CD4-positive, alpha-beta T cell treated with Interleukin-10 for 1 hour (primary cell): ENCODE measurements around the gene MRGPRX4.
"Not testable (repeated sequence)": the region's sequence is repeated elsewhere in the genome, so short reads cannot be mapped to it uniquely, and the experiment has no call there.

Source experiments
- DNase-seq: peaks from one replicate; pipeline ENCODE4 v3.0.0-alpha.2; 2020

The MRGPRX4 gene

DNA sequence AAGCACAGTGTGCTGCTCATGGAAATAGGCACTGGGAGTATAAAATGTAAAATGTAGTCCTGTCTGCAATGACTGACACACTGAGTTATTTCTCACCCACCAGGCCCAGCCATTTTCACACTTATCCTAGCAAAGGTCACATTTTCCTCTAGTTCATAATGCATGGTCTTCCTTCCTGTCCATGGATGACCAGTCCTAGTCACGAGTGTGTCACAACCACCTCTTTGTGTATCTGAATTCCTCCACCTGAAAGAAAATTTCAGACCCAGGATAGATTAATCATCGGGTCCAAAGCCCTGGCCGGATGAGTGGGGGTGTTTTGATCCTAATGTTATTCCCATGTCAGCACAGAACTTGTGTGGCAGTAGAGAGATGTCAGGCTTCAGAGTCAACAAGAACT is at the start of gene MRGPRX4:
TSS of gene MRGPRX4 (plus strand) at position 172 of the 400 bp plus-strand sequence. CDS start 420 bp downstream, outside the sequence.
- no peak for DNase-seq

DNA sequence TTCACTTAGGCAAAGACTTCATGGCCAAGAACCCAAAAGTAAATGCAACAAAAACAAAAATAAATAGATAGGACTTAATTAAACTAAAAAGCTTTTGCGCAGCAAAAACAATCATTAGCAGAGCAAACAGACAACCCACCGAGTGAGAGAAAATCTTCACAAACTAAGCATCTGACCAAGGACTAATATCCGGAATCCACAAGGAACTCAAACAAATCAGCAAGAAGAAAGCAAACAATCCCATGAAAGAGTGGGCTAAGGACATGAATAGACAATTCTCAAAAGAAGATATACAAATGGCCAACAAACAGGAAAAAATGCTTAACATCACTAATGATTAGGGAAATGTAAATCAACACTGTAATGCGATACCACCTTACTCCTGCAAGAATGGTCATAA is 41.5 kb upstream of the MRGPRX4 start:
- not testable (repeated sequence) for DNase-seq

DNA sequence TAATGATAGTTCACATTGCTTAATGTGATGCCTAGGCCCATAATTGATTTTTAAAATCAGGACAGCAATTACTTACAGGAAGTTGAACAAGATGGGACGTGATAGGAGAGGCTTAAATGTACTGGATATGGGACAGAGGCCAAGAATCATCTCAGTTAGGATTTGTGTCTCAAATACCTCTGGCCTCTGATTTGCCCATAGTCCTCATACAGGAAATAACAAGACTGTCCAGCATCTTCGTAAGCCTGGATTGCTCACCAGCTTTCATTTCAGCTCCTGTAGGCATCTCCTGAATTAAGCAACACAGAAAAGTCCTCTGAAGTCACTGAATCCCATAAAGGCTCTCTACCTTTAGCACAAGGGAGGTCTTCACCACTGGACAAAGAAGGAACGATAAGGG is 40.3 kb upstream of the MRGPRX4 start, which contains the start of gene MRGPRX3:
TSS of gene MRGPRX3 (plus strand) at position 231 of the 400 bp plus-strand sequence. CDS start 4,632 bp downstream, outside the sequence.
- no peak for DNase-seq

DNA sequence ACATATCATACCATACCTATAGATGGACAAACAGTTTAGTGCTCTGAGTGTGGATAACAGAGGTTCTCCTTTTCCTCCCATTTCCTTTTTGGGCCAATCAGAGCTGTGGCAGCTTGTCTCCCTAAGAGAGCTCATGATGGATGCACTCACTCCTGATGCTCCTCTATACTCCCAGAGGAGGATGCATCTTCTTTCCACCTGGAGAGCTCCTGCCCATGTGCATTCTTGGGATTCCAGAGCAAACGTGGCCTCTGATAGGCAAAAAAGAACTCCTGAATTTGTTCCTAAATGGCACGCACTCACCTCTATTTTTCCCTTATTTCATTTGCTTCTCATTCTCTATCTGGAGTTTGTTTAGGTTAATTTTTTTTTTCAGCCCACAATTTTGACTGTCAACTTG is 37.3 kb upstream of the MRGPRX4 start:
- DNase-seq, result no peak

DNA sequence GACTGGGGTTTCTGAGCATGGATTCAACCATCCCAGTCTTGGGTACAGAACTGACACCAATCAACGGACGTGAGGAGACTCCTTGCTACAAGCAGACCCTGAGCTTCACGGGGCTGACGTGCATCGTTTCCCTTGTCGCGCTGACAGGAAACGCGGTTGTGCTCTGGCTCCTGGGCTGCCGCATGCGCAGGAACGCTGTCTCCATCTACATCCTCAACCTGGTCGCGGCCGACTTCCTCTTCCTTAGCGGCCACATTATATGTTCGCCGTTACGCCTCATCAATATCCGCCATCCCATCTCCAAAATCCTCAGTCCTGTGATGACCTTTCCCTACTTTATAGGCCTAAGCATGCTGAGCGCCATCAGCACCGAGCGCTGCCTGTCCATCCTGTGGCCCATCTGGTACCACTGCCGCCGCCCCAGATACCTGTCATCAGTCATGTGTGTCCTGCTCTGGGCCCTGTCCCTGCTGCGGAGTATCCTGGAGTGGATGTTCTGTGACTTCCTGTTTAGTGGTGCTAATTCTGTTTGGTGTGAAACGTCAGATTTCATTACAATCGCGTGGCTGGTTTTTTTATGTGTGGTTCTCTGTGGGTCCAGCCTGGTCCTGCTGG is 35.3 kb upstream of the MRGPRX4 start:
- no peak for DNase-seq

DNA sequence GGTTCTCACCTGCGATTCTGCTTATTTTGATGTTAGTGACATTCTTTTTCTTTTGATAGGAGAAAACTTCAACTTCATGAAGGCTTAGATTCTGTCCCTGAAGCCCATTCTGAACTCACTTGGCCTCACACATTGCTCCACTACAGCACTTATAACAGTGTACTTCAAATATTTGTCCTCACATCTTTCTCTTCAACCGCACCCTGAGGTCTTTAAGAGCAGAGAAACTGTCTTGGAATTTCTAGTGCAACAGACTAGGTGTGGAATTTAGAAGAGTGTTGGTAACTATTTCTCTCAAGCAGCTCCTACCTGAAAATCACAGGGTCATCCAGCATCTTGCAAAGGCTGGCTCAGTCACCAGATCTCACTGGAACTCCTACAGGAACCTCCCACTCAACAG is 32.5 kb upstream of the MRGPRX4 start:
- no peak for DNase-seq

DNA sequence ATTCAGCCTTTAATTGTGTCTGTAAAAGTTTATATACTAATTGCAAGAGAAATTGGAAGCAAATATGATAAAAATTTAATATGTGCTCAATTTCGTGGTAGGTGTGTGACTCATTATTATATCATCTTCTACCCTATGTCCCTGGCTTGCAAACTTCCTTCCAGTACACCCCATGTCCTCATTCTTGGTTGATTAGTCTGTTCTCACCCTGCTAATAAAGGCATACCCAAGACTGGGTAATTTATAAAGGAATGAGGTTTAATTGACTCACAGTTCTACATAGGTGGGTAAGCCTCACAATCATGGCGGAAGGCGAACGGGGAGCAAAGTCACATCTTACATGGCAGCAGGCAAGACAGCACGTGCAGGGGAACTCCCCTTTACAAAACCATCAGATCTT is 28.4 kb upstream of the MRGPRX4 start:
- no peak for DNase-seq

DNA sequence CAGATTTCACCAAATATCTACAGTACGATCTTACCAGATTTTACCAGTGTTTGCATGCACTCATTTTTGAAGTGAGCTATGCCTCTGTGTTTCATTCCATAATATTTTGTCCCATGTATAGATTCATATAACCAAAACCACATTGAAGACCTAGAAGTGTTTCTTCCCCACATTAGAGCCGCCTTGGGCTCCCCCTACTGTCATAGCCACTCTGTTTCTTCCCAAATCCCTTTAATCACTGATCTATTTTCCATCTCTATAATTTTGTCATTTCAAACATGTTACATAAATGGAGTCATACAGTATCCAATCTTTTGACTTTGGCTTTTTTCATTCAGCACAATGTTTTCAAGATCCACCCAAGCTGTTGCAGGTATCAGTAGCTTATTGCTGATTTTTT is 27.6 kb upstream of the MRGPRX4 start:
- no peak for DNase-seq

DNA sequence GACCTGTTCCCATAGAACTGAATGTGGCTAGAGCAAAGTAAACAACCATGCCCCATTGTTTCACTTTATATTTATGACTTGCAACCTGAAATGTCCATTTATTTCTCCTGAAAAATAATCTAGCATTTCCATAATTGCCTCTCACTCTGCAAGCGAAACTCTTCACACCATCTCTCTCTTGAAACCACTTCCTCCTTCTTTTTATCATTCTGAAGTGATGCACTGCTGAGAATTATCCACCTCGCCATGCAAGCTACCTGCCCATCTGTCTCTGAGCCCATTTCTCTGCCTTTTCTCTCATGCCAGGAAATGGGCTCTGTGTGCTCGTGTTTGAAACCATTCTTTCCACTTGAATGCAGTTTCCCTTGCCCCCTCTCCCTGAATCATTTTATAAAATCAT is 26.8 kb upstream of the MRGPRX4 start:
- no peak for DNase-seq

DNA sequence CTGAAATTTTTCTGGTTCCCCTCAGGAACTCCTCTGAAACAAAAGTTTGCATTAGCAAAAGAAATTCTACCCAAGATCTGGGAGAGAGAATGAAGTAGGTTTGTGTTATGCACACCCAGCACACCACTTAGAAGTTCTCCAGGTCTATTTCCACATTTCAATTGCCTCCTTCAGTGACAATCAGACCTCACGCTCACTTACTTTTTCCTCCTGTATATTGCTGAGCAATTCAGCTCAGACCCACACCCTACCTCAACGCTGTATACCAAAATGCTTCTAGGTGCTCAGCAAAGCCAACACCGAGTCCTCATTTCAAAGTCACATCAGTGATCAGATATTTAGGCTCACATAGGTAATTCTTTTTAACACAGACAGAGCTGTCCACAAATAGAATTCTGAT is 21.1 kb upstream of the MRGPRX4 start:
- DNase-seq, result no peak

DNA sequence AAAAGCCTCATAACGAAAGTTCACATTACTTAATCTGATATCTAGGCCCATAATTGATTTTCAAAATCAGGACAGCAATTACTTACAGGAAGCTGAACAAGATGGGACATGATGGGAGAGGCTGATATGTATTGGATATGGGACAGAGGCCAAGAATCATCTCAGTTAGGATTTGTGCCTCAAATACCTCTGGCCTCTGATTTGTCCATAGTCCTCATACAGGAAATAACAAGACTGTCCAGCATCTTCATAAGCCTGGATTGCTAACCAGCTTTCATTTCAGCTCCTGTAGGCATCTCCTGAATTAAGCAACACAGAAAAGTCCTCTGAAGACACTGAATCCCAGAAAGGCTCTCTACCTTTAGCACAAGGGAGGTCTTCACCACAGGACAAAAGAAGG is 4.3 kb upstream of the MRGPRX4 start:
- no peak for DNase-seq

DNA sequence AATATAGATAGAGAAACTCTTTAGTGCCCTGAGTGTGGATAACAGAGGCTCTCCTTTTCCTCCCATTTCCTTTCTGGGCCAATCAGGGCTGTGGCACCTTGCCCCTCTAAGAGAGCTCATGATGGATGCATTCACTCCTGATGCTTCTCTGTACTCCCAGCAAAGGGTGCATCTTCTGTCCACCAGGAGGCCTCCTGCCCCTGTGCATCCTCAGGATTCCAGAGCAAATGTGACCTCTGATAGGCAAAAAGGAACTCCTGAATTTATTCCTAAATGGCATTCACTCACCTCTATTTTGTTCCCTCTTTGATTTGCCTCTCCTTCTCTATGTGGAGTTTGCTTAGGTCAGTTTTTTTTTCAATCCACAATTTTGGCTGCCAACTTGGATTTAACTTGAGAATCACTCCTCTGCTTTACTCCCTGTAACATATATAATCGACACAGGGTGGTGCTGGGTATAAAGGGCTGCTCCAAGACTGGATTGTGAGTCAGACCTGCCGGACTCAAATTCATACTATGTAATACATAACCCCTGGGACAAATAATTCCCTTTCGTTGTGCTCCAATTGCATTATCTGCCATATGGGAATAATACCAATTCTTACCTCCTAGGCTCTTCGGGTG is 1.1 kb upstream of the MRGPRX4 start:
- peak; percentile 1 for DNase-seq

DNA sequence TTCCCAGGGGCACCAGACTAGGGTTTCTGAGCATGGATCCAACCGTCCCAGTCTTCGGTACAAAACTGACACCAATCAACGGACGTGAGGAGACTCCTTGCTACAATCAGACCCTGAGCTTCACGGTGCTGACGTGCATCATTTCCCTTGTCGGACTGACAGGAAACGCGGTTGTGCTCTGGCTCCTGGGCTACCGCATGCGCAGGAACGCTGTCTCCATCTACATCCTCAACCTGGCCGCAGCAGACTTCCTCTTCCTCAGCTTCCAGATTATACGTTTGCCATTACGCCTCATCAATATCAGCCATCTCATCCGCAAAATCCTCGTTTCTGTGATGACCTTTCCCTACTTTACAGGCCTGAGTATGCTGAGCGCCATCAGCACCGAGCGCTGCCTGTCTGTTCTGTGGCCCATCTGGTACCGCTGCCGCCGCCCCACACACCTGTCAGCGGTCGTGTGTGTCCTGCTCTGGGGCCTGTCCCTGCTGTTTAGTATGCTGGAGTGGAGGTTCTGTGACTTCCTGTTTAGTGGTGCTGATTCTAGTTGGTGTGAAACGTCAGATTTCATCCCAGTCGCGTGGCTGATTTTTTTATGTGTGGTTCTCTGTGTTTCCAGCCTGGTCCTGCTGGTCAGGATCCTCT is 709 bp downstream of the MRGPRX4 start:
- DNase-seq, result no peak

DNA sequence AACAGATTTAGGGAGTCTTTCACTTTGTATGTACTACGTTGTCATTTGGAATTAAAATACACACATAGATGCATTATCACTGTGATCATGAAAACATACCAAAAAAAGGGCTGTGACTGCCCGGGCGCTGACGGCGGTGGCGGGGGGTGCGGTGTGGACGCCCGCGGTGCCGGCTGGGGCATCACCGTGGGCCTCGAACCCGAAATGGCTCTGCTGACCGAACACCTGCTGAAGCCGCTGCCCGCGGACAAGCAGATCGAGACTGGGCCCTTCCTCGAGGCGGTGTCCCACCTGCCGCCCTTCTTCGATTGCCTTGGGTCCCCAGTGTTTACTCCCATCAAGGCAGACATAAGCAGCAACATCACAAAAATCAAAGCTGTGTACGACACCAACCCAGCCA is 16.2 kb downstream of the MRGPRX4 start:
- DNase-seq, result no peak

DNA sequence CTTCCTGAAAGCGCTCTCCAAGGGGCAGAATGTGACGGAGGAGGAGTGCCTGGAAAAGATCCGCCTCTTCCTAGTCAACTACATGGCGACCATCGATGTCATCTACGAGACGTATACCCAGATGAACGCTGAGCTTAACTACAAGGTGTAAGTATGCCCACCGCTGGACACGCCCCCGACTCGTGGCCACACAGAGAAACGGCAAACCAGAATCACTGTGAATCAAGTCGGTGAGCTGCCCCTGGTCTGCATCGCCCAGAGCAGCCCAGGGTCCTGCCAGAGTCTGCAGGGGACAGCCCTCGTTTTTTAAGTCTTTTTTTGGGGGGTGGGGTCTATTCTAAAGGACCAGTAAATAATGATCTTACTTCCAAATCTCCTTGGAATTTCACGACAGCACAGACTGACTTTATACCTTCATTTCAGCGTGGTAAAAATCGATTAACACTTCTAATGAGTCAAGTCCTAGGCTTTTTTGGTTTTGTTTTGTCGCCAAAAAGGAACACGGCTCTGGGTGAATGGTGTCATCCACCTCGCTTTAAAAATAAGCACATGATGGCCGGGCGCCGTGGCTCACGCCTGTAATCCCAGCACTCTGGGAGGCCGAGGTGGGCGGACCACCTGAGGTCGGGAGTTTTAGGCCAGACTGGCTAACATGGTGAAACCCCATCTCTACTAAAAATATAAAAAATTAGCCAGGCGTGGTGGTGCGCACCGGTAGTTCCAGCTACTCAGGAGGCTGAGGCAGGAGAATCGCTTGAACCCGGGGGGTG is 17.0 kb downstream of the MRGPRX4 start:
- DNase-seq, result not testable (repeated sequence)

DNA sequence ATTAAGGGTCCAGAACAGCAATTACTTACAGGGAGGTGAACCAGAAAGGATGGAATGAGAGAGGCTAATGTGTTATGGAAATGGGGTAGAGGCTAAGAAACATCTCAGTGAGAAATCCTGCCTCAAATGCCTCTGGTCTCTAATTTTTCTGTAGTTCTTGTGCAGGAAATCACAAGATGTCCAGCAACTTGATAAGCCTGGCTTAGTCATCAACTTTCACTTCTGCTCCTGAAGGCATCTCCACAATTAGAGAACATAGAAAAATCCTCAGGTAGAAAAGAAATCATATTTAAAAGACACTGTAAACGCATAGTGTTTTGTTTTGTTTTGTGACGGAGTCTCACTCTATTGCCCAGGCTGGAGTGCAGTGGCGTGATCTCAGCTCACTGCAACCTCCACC is 18.7 kb downstream of the MRGPRX4 start:
- DNase-seq, result no peak

DNA sequence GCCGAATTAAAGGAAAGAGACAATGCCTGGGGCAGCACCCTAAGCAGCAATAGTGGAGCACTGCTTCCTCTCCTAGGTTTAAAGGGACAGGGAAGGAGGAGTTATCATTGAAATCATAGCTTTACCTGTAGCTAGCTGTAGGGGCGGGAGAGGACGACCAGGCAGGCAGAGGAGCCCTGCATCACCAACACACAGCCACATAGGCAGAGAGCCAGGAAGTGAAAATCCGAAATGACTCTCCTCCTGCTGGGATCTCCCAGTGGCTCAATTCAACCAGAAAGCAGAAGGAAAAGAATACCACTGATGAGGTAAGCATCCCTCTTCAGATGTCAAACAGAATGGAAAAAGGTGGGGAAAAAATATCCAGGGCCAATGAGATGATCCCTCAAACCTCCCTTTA is 20.4 kb downstream of the MRGPRX4 start:
- DNase-seq, result no peak

DNA sequence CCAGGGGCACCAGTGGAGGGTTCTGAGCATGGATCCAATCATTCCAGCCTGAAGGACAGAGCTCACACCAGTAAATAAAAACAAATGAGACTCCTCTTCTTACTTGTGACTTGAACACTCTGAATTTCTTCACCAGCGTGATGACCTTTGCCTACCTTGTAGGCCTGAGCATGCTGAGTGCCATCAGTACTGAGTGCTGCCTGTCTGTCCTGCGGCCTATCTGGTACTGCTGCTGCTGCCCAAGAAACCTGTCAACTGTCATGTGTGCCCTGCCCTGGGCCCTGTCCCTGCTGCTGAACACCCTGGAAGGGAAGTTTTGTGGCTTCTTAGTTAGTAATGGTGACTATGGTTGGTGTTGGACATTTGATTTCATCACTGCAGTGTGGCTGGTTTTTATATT is 23.9 kb downstream of the MRGPRX4 start:
- no peak for DNase-seq

DNA sequence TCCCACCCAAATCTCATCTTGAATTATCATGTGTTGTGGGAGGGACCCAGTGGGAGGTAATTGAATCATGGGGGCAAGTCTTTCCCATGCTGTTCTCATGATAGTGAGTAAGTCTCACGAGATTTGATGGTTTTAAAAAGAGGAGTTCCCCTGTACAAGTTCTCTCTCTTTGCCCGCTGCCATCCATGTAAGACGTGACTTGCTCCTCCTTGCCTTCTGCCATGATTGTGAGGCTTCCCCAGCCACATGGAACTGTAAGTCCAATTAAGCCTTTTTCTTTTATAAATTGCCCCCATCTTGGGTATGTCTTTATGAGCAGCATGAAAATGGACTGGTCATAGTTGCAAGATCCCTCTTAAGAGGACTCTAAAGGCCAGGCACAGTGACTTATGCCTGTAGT is 25.1 kb downstream of the MRGPRX4 start:
- DNase-seq, result not testable (repeated sequence)

DNA sequence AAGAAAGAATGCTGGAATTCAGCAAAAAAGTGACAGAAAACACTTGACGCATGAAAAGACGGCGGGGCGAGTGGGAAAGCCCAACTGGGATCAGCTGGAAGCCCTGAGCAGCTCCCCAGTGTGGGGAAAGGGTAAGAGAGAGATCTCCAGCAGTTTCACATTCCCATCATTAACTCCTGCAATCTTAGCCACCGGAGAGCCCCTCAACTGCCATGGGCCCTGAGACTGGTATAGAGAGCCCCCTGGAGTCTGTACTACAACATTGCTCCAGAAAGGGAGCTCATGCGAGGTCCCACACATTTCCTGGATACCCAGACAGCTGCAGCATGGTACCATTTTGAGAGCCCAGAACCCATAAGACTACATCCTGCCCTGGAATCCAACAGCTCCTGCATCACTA is 31.1 kb downstream of the MRGPRX4 start:
- no peak for DNase-seq

DNA sequence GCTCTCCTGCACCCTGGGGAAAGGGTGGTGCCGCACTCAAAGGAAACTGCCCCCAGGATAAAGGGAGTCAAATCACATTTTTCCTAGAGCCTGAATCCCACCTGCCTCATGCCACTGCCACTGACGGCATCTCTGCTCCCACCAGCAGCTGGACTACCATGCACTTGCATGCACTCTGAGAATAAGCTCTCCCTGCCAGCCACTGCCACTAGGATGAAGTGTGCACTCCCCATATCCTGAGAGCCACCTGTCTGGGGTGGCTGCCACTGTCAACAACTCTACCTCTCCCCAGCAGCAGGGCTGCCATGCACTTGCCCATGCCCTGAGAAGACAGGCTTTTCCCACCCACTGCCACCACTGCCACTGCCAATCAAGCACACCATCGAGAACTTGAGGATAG is 31.6 kb downstream of the MRGPRX4 start:
- DNase-seq, result no peak

DNA sequence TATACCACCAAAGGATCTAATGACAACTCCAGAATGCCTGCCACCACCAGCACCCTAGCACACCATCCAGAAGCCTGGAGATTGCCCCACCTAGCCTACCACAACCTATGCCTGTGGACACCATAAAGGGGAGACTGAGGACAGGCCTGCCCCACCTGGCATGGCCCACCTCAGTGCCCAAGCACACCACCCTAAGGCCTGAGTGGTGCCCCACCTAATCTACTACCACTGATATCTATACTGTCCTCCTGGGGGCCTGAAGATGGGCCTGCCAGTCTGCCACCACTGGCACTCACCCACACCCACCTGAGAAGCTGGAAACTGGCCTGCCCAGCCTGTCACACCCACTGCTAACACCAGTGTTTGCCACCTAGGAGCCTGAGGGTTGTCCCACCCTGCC is 32.1 kb downstream of the MRGPRX4 start:
- no peak for DNase-seq

DNA sequence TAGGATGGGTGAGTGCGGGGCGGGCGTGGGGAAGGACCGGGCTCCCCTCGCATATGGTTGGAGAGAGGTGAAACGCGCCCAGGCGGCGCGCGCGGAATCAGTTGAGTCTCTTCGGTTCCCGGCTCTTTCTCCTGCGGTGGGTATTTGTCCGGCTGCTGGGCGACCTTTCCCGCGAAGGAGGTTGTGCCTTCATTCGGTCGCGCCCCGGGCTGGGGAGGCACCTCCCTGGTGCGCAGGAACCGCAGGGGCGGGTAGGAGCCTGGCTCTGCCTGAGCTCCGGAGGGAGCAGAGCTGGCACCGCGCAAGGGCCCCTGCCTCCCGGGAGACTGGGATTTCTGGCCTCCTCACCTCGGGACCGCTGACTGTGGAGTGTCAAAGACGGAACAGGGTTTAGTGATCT is 36.4 kb downstream of the MRGPRX4 start:
- DNase-seq, result no peak
